Measurements from ENCODE around the gene GNL1. TPM values are rescaled to one million over a fixed set of nuclear protein-coding genes. Genes with fewer than 3 reads are reported as not detected.
"Not testable (repeated sequence)": the region's sequence is repeated elsewhere in the genome, so short reads cannot be mapped to it uniquely, and the experiment has no call there.

Gene GNL1
- total RNA-seq, 1 donor from 2014 or later, result 45.1 TPM

DNA sequence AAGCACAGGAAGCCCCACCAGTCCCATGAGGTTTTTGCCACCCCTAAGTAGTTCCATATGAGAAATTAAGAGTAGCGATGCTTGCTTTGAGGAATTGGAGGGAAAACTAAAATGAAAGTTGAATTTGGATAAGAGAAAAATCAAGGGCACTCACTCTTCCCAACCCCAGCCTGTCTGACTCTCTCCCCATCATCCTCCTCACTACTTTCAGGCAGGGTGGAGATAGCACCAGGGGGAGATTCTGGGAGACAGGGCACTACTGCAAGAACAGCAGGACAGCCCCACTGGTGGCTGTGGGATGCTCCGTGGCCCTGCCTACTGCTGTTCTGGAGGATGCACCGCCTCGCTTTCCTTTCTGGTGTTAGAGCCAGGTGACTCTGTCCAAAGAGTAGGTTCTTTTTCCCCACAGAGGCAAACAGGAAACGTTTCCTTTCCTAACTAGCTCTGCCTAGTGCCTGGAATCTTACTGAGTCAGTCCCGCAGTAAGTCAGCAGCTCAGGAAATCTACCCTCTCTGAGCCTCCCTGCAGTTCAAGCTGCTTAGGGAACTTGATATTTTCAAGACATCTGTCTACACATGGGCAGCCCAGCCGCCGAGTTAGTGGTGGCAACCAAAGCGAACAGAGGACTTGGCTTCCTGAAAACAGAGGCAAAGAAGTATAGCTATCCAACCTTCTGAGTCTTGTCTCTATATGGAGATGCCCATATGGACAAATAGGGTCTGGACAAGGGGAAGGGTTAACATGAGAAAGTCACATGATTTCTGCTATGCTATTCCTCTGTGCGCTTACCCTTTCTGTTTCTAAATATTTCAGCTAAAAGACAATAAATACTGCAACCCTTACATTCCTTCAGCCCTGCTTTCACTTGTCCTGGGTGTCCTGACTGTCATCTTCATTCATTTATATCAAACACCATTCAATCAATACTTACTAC, 55.6 kb downstream of the GNL1 start:
- no peak for DNase-seq (ENCODE audit: extremely low read depth, low read depth, low spot score)

DNA sequence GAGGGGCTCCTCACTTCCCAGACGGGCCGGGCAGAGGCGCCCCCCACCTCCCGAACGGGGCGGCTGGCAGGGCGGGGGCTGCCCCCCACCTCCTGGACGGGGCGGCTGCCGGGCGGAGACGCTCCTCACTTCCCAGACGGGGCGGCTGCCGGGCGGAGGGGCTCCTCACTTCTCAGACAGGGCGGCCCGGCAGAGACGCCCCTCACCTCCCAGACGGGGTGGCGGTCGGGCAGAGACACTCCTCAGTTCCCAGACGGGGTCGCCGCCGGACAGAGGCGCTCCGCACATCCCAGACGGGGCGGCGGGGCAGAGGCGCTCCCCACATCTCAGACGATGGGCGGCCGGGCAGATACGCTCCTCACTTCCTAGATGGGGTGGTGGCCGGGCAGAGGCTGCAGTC, 57.6 kb downstream of the GNL1 start:
- DNase-seq (ENCODE audit: extremely low read depth, low read depth, low spot score), result not testable (repeated sequence)

- DNase-seq (ENCODE audit: extremely low read depth, low read depth, low spot score), result no peak
Observed at GRCh38 chr6:30497714-30498113, 58.6 kb downstream of the GNL1 start.

DNA sequence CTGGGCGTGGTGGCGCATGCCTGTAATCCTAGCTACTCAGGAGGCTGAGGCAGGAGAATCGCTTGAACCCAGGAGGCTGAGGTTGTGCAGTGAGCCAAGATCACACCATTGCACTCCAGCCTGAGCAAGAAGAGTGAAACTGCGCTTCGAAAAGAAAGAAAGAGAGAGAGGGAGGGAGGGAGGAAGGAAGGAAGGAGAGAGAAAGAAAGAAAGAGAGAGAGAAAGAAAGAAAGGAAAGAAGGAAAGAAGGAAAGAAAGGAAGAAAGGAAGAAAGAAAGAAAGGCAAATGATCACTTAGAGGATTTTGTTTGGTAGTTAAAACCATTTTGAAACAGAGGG, 59.1 kb downstream of the GNL1 start:
- not testable (repeated sequence) for DNase-seq (ENCODE audit: extremely low read depth, low read depth, low spot score)

DNA sequence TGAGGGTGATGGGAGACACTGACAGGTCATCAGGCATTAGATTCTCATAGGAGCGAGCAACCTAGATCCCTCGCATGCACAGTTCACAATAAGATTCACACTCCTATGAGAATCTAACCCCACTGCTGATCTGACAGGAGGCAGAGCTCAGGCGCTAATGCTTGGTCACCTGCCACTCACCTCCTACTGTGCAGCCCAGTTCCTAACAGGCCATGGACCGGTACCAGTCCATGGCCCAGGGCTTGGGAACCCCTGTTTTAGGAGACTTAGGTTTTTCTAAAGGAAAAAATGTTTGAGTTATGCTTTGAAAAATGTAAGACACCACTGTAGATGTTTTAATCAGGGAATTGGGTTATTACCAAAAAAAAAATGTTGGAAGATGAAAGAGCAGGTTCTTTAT, 60.3 kb downstream of the GNL1 start:
- no peak for DNase-seq (ENCODE audit: extremely low read depth, low read depth, low spot score)

GRCh38 chr6:30495060-30495459, 61.2 kb downstream of the GNL1 start:
- not testable (repeated sequence) for DNase-seq (ENCODE audit: extremely low read depth, low read depth, low spot score)

GRCh38 chr6:30494291-30494861, 61.9 kb downstream of the GNL1 start:
- no peak for DNase-seq (ENCODE audit: extremely low read depth, low read depth, low spot score)

GRCh38 chr6:30493643-30494250, 62.5 kb downstream of the GNL1 start:
- DNase-seq (ENCODE audit: extremely low read depth, low read depth, low spot score), result no peak

- no peak for DNase-seq (ENCODE audit: extremely low read depth, low read depth, low spot score)
Observed at GRCh38 chr6:30491991-30492952, 64.0 kb downstream of the GNL1 start.

Other genes starting within 250 kb of the GNL1 start
- gene TRIM39, start 229.6 kb downstream of the GNL1 start, total RNA-seq, result 8.0 and 14.0 TPM in 2 replicates
- 46.8 and 60.3 TPM in 2 replicates for gene RPP21, start 211.3 kb downstream of the GNL1 start, total RNA-seq
- gene HLA-E, start 67.0 kb downstream of the GNL1 start, total RNA-seq, result 412 and 601 TPM in 2 replicates
- 6.1 and 7.9 TPM in 2 replicates for gene PRR3, start 806 bp upstream of the GNL1 start, total RNA-seq
- 54.0 and 64.4 TPM in 2 replicates for gene ABCF1, start 15.0 kb upstream of the GNL1 start, total RNA-seq
- gene PPP1R10, start 60.8 kb upstream of the GNL1 start, total RNA-seq, result 32.7 and 40.0 TPM in 2 replicates
- gene MRPS18B, start 61.4 kb upstream of the GNL1 start, total RNA-seq, result 33.9 and 41.1 TPM in 2 replicates
- 8.1 and 8.9 TPM in 2 replicates for gene ATAT1, start 70.4 kb upstream of the GNL1 start, total RNA-seq
- 6.8 and 8.5 TPM in 2 replicates for gene C6orf136, start 90.6 kb upstream of the GNL1 start, total RNA-seq
- gene DHX16, start 116.5 kb upstream of the GNL1 start, total RNA-seq, result 28.8 and 28.9 TPM in 2 replicates
- gene PPP1R18, start 130.2 kb upstream of the GNL1 start, total RNA-seq, result 124 and 147 TPM in 2 replicates
- gene NRM, start 134.5 kb upstream of the GNL1 start, total RNA-seq, result 8.8 and 10.8 TPM in 2 replicates
- 8.7 and 18.1 TPM in 2 replicates for gene MDC1, start 160.8 kb upstream of the GNL1 start, total RNA-seq
- gene TUBB, start 163.9 kb upstream of the GNL1 start, total RNA-seq, result 842 and 878 TPM in 2 replicates
- 105 and 120 TPM in 2 replicates for gene FLOT1, start 186.2 kb upstream of the GNL1 start, total RNA-seq
- 75.3 and 157 TPM in 2 replicates for gene IER3, start 188.1 kb upstream of the GNL1 start, total RNA-seq